ENCODE results near the gene KLHL36. TPM values are rescaled to one million over a fixed set of nuclear protein-coding genes. Genes with fewer than 3 reads are reported as not detected.

KLHL36 gene
- total RNA-seq, 2 experiments from 2014 or later = 58.9 to 66.1 TPM

GRCh38 chr16:84603940-84604339, 44.4 kb upstream of the KLHL36 start:
- no peak overlapping the region for H2AFZ ChIP-seq (ENCODE audit: low read length)
- peaks cover 52% of the 10 kb centered on the region for H3K36me3 ChIP-seq (ENCODE audit: insufficient read depth, low read length)
- ChIA-PET CTCF (ENCODE audit: unreplicated experiment) (interaction anchor here (1.1 kb wide), 1 partner anchor 327 kb away, joined by 4 read pairs; no protein-coding TSS in a partner anchor), POLR2A (interaction anchor here (0.6 to 1.6 kb wide), 2 partner anchors 96 to 123 kb away, joined by 4 to 8 read pairs; no protein-coding TSS in a partner anchor)
- H3K4me3 ChIP-seq (ENCODE audit: low read depth, low read length, poor library complexity, severe bottlenecking) = no peak overlapping the region
- no TSS peak for BruUV-seq (replicated peaks)
- H3K9me2 ChIP-seq (ENCODE audit: insufficient read depth, low read length) = no peaks in the 10 kb centered on the region
- intact Hi-C loops (cut with micrococcal nuclease; ENCODE audit: unreplicated experiment) = no loop called here
- H3K4me1 ChIP-seq (ENCODE audit: insufficient read depth, low read length, poor library complexity, severe bottlenecking) = peaks cover 96% of the 10 kb centered on the region
- peak overlapping the region; percentile 18; the same call in 1 of the 2 replicates for H3K4me2 ChIP-seq (ENCODE audit: low read length)
- H4K20me1 ChIP-seq (ENCODE audit: insufficient read depth, low read length) = peaks cover 13% of the 10 kb centered on the region; the same call in 1 of the 2 replicates
- H3K9me3 ChIP-seq (ENCODE audit: low read length) = no peaks in the 10 kb centered on the region; the same call in 1 of the 2 replicates
- DNase-seq (ENCODE audit: low spot score) = no peak
- TF ChIP-seq CTCF (conservative IDR thresholded peaks at IDR 0.05; ENCODE audit: low read length) (no peak), EZH2phosphoT487 (IDR thresholded peaks at IDR 0.05; ENCODE audit: borderline replicate concordance, low read depth, low read length) (no peak)
- no peak overlapping the region for H3K27ac ChIP-seq (ENCODE audit: low read depth, low read length, poor library complexity, severe bottlenecking)
- H3K79me2 ChIP-seq (ENCODE audit: insufficient read depth, low read depth, low read length) = peaks cover 92% of the 10 kb centered on the region

- no TSS peak for BruUV-seq (replicated peaks)
- peak overlapping the region; percentile 66 for H3K4me2 ChIP-seq (ENCODE audit: low read length)
- H3K79me2 ChIP-seq (ENCODE audit: insufficient read depth, low read depth, low read length) = peaks cover 92% of the 10 kb centered on the region
- H3K4me1 ChIP-seq (ENCODE audit: insufficient read depth, low read length, poor library complexity, severe bottlenecking) = peaks cover 96% of the 10 kb centered on the region
- DNase-seq (ENCODE audit: low spot score) = no peak
- H3K27ac ChIP-seq (ENCODE audit: low read depth, low read length, poor library complexity, severe bottlenecking) = peak overlapping the region; percentile 3
- intact Hi-C loops (cut with micrococcal nuclease; ENCODE audit: unreplicated experiment) = no loop called here
- ChIA-PET CTCF (ENCODE audit: unreplicated experiment) (interaction anchor here (1.1 kb wide), 1 partner anchor 328 kb away, joined by 4 read pairs; no protein-coding TSS in a partner anchor), POLR2A (interaction anchor here (0.6 to 1.6 kb wide), 2 partner anchors 97 to 124 kb away, joined by 4 to 8 read pairs; no protein-coding TSS in a partner anchor)
- H3K9me2 ChIP-seq (ENCODE audit: insufficient read depth, low read length) = no peaks in the 10 kb centered on the region
- no peaks in the 10 kb centered on the region; the same call in 1 of the 2 replicates for H3K9me3 ChIP-seq (ENCODE audit: low read length)
- H4K20me1 ChIP-seq (ENCODE audit: insufficient read depth, low read length) = peaks cover 13% of the 10 kb centered on the region; the same call in 1 of the 2 replicates
- TF ChIP-seq CTCF (conservative IDR thresholded peaks at IDR 0.05; ENCODE audit: low read length) (no peak), EZH2phosphoT487 (IDR thresholded peaks at IDR 0.05; ENCODE audit: borderline replicate concordance, low read depth, low read length) (no peak)
- H3K36me3 ChIP-seq (ENCODE audit: insufficient read depth, low read length) = peaks cover 58% of the 10 kb centered on the region
- H3K4me3 ChIP-seq (ENCODE audit: low read depth, low read length, poor library complexity, severe bottlenecking) = no peak overlapping the region
- no peak overlapping the region for H2AFZ ChIP-seq (ENCODE audit: low read length)
Observed at GRCh38 chr16:84604477-84605013, 43.8 kb upstream of the KLHL36 start.

DNA sequence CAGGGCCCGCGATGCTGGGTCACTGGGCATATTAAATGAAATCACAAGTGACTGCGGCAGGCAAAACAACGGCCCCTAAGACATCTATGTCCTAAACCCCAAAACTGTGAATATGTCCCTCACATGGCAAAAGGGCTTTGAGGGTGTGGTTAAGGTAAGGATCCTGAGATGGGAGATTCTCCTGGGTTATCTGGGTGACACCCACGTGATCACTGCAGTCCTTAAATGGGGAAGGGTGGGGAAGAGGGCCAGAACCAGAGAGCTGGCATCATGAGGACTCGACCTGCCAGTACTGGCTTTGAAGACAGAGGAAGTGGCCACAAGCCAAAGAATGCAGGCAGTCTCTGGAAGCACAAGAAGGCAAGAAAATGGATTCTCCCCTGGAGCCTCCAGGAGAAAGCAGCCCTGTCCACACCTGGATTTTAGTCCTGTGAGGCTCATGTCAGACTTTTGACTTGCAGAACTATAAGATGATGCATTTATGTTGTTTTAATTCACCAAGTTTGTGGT, 42.9 kb upstream of the KLHL36 start:
- no peak overlapping the region for H3K27ac ChIP-seq (ENCODE audit: low read depth, low read length, poor library complexity, severe bottlenecking)
- peaks cover 66% of the 10 kb centered on the region for H3K36me3 ChIP-seq (ENCODE audit: insufficient read depth, low read length)
- no peak for DNase-seq (ENCODE audit: low spot score)
- peaks cover 96% of the 10 kb centered on the region for H3K4me1 ChIP-seq (ENCODE audit: insufficient read depth, low read length, poor library complexity, severe bottlenecking)
- ChIA-PET CTCF (ENCODE audit: unreplicated experiment) (no interaction called here), POLR2A (interaction anchor here (0.8 to 1.5 kb wide), 3 partner anchors 8 to 16 kb away, joined by 3 to 5 read pairs (median 4); no protein-coding TSS in a partner anchor)
- H3K9me3 ChIP-seq (ENCODE audit: low read length) = peaks cover under 1% of the 10 kb centered on the region; the same call in 1 of the 2 replicates
- intact Hi-C loops (cut with micrococcal nuclease; ENCODE audit: unreplicated experiment) = no loop called here
- H4K20me1 ChIP-seq (ENCODE audit: insufficient read depth, low read length) = peaks cover 13% of the 10 kb centered on the region; the same call in 1 of the 2 replicates
- no peak overlapping the region for H3K4me3 ChIP-seq (ENCODE audit: low read depth, low read length, poor library complexity, severe bottlenecking)
- peaks cover 92% of the 10 kb centered on the region for H3K79me2 ChIP-seq (ENCODE audit: insufficient read depth, low read depth, low read length)
- H3K4me2 ChIP-seq (ENCODE audit: low read length) = peak overlapping the region; percentile 66
- H2AFZ ChIP-seq (ENCODE audit: low read length) = no peak overlapping the region
- TF ChIP-seq EZH2phosphoT487 (IDR thresholded peaks at IDR 0.05; ENCODE audit: borderline replicate concordance, low read depth, low read length) = no peak
- TF ChIP-seq CTCF (conservative IDR thresholded peaks at IDR 0.05; ENCODE audit: low read length) = no peak
- no TSS peak for BruUV-seq (replicated peaks)
- no peaks in the 10 kb centered on the region for H3K9me2 ChIP-seq (ENCODE audit: insufficient read depth, low read length)

Data from OCI-LY7 (cell line).